ENCODE measurements around the gene LIMK2.
"Not testable (repeated sequence)": the region's sequence is repeated elsewhere in the genome, so short reads cannot be mapped to it uniquely, and the experiment has no call there.

LIMK2 gene

GRCh38 chr22:31295360-31295759 is 83.3 kb downstream of the LIMK2 start:
- no peak for DNase-seq

GRCh38 chr22:31295831-31296657 is 83.9 kb downstream of the LIMK2 start:
- no peak for DNase-seq

- no peak for DNase-seq
These were observed 88.8 kb downstream of the LIMK2 start for GRCh38 chr22:31300896-31301295.

- peak; percentile 84 for DNase-seq
These were observed 89.9 kb downstream of the LIMK2 start for GRCh38 chr22:31302006-31302405.

- DNase-seq, result no peak
These were observed 90.4 kb downstream of the LIMK2 start for GRCh38 chr22:31302537-31302936.

GRCh38 chr22:31305194-31305593 is 93.1 kb downstream of the LIMK2 start:
- DNase-seq, result no peak

- DNase-seq, result no peak
These were observed 96.1 kb downstream of the LIMK2 start for GRCh38 chr22:31308181-31308580.

- peak; percentile 95 for DNase-seq
These were observed 101.5 kb downstream of the LIMK2 start for GRCh38 chr22:31313366-31314147.

GRCh38 chr22:31314220-31314619 is 102.1 kb downstream of the LIMK2 start:
- not testable (repeated sequence) for DNase-seq

GRCh38 chr22:31321421-31321820 is 109.3 kb downstream of the LIMK2 start:
- no peak for DNase-seq

GRCh38 chr22:31323578-31324550 is 111.8 kb downstream of the LIMK2 start:
- DNase-seq, result no peak

GRCh38 chr22:31326877-31327276 is 114.8 kb downstream of the LIMK2 start:
- no peak for DNase-seq

GRCh38 chr22:31327806-31328543 is 115.9 kb downstream of the LIMK2 start:
- DNase-seq, result no peak

GRCh38 chr22:31328544-31328960 is 116.5 kb downstream of the LIMK2 start:
- DNase-seq, result no peak

- no peak for DNase-seq
These were observed 116.9 kb downstream of the LIMK2 start for GRCh38 chr22:31329029-31329428.
